Bronchial epithelial cell (primary cell): ENCODE results near the gene PPID. TPM values are rescaled to one million over a fixed set of nuclear protein-coding genes. Genes with fewer than 3 reads are reported as not detected.

Experiments
- DNase-seq: peaks from one replicate; pipeline ENCODE4 v3.0.0-alpha.2; 2010; ENCODE audit warnings: low read depth
- FAIRE-seq: peaks from 2 replicates; lab custom pipeline; 2011; peaks lifted over from hg19 to GRCh38; lab: Jason Lieb, UNC
- H3K27me3 ChIP-seq: 2 replicates; pipeline ENCODE4 v1.5.1; 2011; ENCODE audit warnings: low read length; ENCODE audit not compliant: control insufficient read depth, insufficient read depth
- H3K36me3 ChIP-seq: 2 replicates; pipeline ENCODE4 v1.5.1; 2011; ENCODE audit warnings: low read length; ENCODE audit not compliant: control insufficient read depth, insufficient read depth
- H3K4me3 ChIP-seq: 2 replicates; pipeline ENCODE4 v1.5.1; 2011; ENCODE audit warnings: mild to moderate bottlenecking, low read depth, low read length, control low read depth
- CTCF ChIP-seq: IDR thresholded peaks from 2 replicates; pipeline ENCODE4 v1.5.1; 2011; ENCODE audit warnings: mild to moderate bottlenecking, moderate library complexity, low read length, control low read depth, inconsistent platforms; ENCODE audit not compliant: insufficient read depth, severe bottlenecking
- total RNA-seq: library from RNA; depleted of rRNA; stranded (reverse); fragments of >200 nt; gene quantifications from 2 replicates; pipeline ENCODE4 v1.2.1, GENCODE V29; 2014

Gene PPID
- 16.3 and 18.1 TPM in 2 replicates for total RNA-seq

- Histone ChIP-seq H3K4me3 (peak within 1 kb of the TSS; percentile 57), H3K36me3 (peaks cover 7% of the 10 kb centered on the region), H3K27me3 (no peaks in the 10 kb centered on the region)
- TF ChIP-seq CTCF: no peak
- DNase-seq (peak; percentile 59), FAIRE-seq (no peak)
Measured at GRCh38 chr4:158722917-158723793, at the start of gene PPID. Gene PPID, minus strand, starts transcription at chr4:158723396. Its CDS starts 108 bp downstream, at chr4:158723288.

GRCh38 chr4:158771776-158772175 lies 48.6 kb upstream of the PPID start:
- Histone ChIP-seq H3K27me3 (no peaks in the 10 kb centered on the region), H3K36me3 (no peaks in the 10 kb centered on the region), H3K4me3 (no peak overlapping the region)
- DNase-seq: no peak
- FAIRE-seq: peak; percentile 55
- TF ChIP-seq CTCF: no peak

GRCh38 chr4:158770671-158771070 lies 47.5 kb upstream of the PPID start:
- TF ChIP-seq CTCF: no peak
- H3K36me3 ChIP-seq: no peaks in the 10 kb centered on the region
- FAIRE-seq (no peak), DNase-seq (no peak)
- H3K27me3 ChIP-seq: no peaks in the 10 kb centered on the region
- H3K4me3 ChIP-seq: no peak overlapping the region

- no peaks in the 10 kb centered on the region for H3K36me3 ChIP-seq
- no peak for TF ChIP-seq CTCF
- peak overlapping the region; percentile 95 for H3K4me3 ChIP-seq
- no peaks in the 10 kb centered on the region for H3K27me3 ChIP-seq
- no peak for FAIRE-seq
- DNase-seq: peak; percentile 45
Measured at GRCh38 chr4:158769175-158769921, 46.2 kb upstream of the PPID start.

GRCh38 chr4:158768555-158769174 lies 45.5 kb upstream of the PPID start, which contains the start of gene FNIP2:
Gene FNIP2, plus strand, starts transcription at chr4:158769026. Its CDS starts 187 bp downstream, at chr4:158769213.
- Histone ChIP-seq H3K4me3 (peak within 1 kb of the TSS; percentile 95), H3K36me3 (no peaks in the 10 kb centered on the region), H3K27me3 (no peaks in the 10 kb centered on the region)
- DNase-seq (peak; percentile 39), FAIRE-seq (no peak)
- TF ChIP-seq CTCF: no peak
